H9 (cell line): ENCODE measurements around the gene TMEM108. TPM values are rescaled to one million over a fixed set of nuclear protein-coding genes. Genes with fewer than 3 reads are reported as not detected.

Experiments
- DNase-seq: peaks from one replicate; pipeline ENCODE4 v3.0.0-alpha.2; 2017
- H2AFZ ChIP-seq: one replicate; pipeline ENCODE4 v1.6.1; 2013; ENCODE audit warnings: mild to moderate bottlenecking, low read length, control low read depth, moderate library complexity
- H2AK5ac ChIP-seq: 2 replicates; pipeline ENCODE4 v1.6.1; 2013; ENCODE audit warnings: low read length, control low read depth, mixed read lengths; ENCODE audit not compliant: insufficient read length
- H2BK120ac ChIP-seq: one replicate; pipeline ENCODE4 v1.6.1; 2013; ENCODE audit warnings: low read depth, mild to moderate bottlenecking, low read length, control low read depth, inconsistent platforms; ENCODE audit not compliant: poor library complexity, severe bottlenecking
- H2BK12ac ChIP-seq: 2 replicates; pipeline ENCODE4 v1.6.1; 2013; ENCODE audit warnings: low read length, control low read depth, mixed read lengths, low read depth; ENCODE audit not compliant: insufficient read length
- H2BK15ac ChIP-seq: 2 replicates; pipeline ENCODE4 v1.6.1; 2013; ENCODE audit warnings: low read depth, low read length, control low read depth
- H2BK20ac ChIP-seq: one replicate; pipeline ENCODE4 v1.6.1; 2013; ENCODE audit warnings: low read depth, mild to moderate bottlenecking, low read length, control low read depth, inconsistent platforms; ENCODE audit not compliant: poor library complexity, severe bottlenecking
- H2BK5ac ChIP-seq: 2 replicates; pipeline ENCODE4 v1.6.1; 2013; ENCODE audit warnings: low read length, control low read depth, mixed read lengths; ENCODE audit not compliant: insufficient read length
- H3K14ac ChIP-seq: 2 replicates; pipeline ENCODE4 v1.6.1; 2013; ENCODE audit warnings: low read length, control low read depth; ENCODE audit not compliant: insufficient read depth
- H3K18ac ChIP-seq: 2 replicates; pipeline ENCODE4 v1.6.1; 2013; ENCODE audit warnings: low read depth, mild to moderate bottlenecking, mixed read lengths, low read length, control low read depth; ENCODE audit not compliant: insufficient read length
- H3K23ac ChIP-seq: 2 replicates; pipeline ENCODE4 v1.6.1; 2013; ENCODE audit warnings: low read length, control low read depth, mixed read lengths, low read depth; ENCODE audit not compliant: insufficient read length
- H3K23me2 ChIP-seq: 2 replicates; pipeline ENCODE4 v1.6.1; 2013; ENCODE audit warnings: low read depth, mild to moderate bottlenecking, mixed read lengths, low read length, control low read depth; ENCODE audit not compliant: insufficient read length, poor library complexity, severe bottlenecking
- H3K27ac ChIP-seq: 2 replicates; pipeline ENCODE4 v1.5.1; 2013; ENCODE audit warnings: low read length, control low read depth, mixed read lengths, low read depth; ENCODE audit not compliant: insufficient read length
- H3K27me3 ChIP-seq: 2 replicates; pipeline ENCODE4 v1.6.1; 2013; ENCODE audit warnings: low read length, control low read depth, inconsistent platforms; ENCODE audit not compliant: insufficient read depth
- H3K4ac ChIP-seq: 2 replicates; pipeline ENCODE4 v1.6.1; 2013; ENCODE audit warnings: low read depth, mild to moderate bottlenecking, control low read depth, inconsistent platforms, low read length, moderate library complexity
- H3K4me1 ChIP-seq: 2 replicates; pipeline ENCODE4 v1.6.1; 2013; ENCODE audit warnings: low read length, control low read depth, inconsistent platforms; ENCODE audit not compliant: insufficient read depth
- H3K4me2 ChIP-seq: 2 replicates; pipeline ENCODE4 v1.6.1; 2013; ENCODE audit warnings: low read length, control low read depth, mixed read lengths; ENCODE audit not compliant: insufficient read length, insufficient read depth
- H3K56ac ChIP-seq: 2 replicates; pipeline ENCODE4 v1.6.1; 2013; ENCODE audit warnings: low read depth, mild to moderate bottlenecking, mixed read lengths, low read length, control low read depth; ENCODE audit not compliant: insufficient read length
- H3K79me1 ChIP-seq: 2 replicates; pipeline ENCODE4 v1.6.1; 2013; ENCODE audit warnings: low read depth, mild to moderate bottlenecking, moderate library complexity, low read length, control low read depth, inconsistent platforms; ENCODE audit not compliant: insufficient read depth, poor library complexity, severe bottlenecking
- H3K79me2 ChIP-seq: 2 replicates; pipeline ENCODE4 v1.6.1; 2013; ENCODE audit warnings: low read length, control low read depth, inconsistent platforms; ENCODE audit not compliant: insufficient read depth
- H3K9ac ChIP-seq: 2 replicates; pipeline ENCODE4 v1.6.1; 2013; ENCODE audit warnings: low read length, control low read depth, mixed read lengths; ENCODE audit not compliant: insufficient read length; ENCODE audit errors: extremely low read depth
- H3K9me3 ChIP-seq: one replicate; pipeline ENCODE4 v1.6.1; 2013; ENCODE audit warnings: low read depth, low read length, inconsistent platforms; ENCODE audit not compliant: control insufficient read depth
- H3T11ph ChIP-seq: one replicate; pipeline ENCODE4 v1.6.1; 2013; ENCODE audit warnings: mild to moderate bottlenecking, low read length, control low read depth, inconsistent platforms
- H4K20me1 ChIP-seq: one replicate; pipeline ENCODE4 v1.6.1; 2013; ENCODE audit not compliant: control insufficient read depth, insufficient read length, insufficient read depth
- H4K5ac ChIP-seq: 2 replicates; pipeline ENCODE4 v1.6.1; 2013; ENCODE audit warnings: low read depth, mild to moderate bottlenecking, mixed read lengths, low read length, control low read depth; ENCODE audit not compliant: insufficient read length
- H4K8ac ChIP-seq: replicated peaks from 2 replicates; pipeline ENCODE4 v1.6.1; 2013; ENCODE audit warnings: low read length, control low read depth, mixed read lengths, low read depth; ENCODE audit not compliant: insufficient read length
- H4K91ac ChIP-seq: 2 replicates; pipeline ENCODE4 v1.6.1; 2013; ENCODE audit warnings: low read depth, mild to moderate bottlenecking, moderate library complexity, mixed read lengths, low read length, control low read depth; ENCODE audit not compliant: insufficient read length
- H3K27ac Mint-ChIP-seq, 3 experiments: 2 replicates in 2 of 3; 3 replicates in 1 of 3; pipeline ENCODE4 v1.8.0; 2020 to 2021; ENCODE audit warnings: mixed read lengths in 3 of 3, mild to moderate bottlenecking in 1 of 3, moderate library complexity in 1 of 3
- H3K27me3 Mint-ChIP-seq: 2 replicates; pipeline ENCODE4 v1.8.0; 2021; ENCODE audit warnings: low read depth, mild to moderate bottlenecking, moderate library complexity, mixed read lengths
- H3K36me3 Mint-ChIP-seq, 3 experiments: 2 replicates in 2 of 3; 3 replicates in 1 of 3; pipeline ENCODE4 v1.8.0; 2020 to 2021; ENCODE audit warnings: low read depth in 3 of 3, mixed read lengths in 3 of 3; ENCODE audit not compliant: insufficient read depth in 1 of 3
- H3K4me1 Mint-ChIP-seq, 2 experiments: 2 replicates each; pipeline ENCODE4 v1.8.0; 2020; ENCODE audit warnings: mixed read lengths in 2 of 2
- H3K4me3 Mint-ChIP-seq, 2 experiments: 2 replicates in 1 of 2; 3 replicates in 1 of 2; pipeline ENCODE4 v1.8.0; 2020 to 2021; ENCODE audit warnings: mild to moderate bottlenecking in 2 of 2, mixed read lengths in 2 of 2, moderate library complexity in 1 of 2
- H3K9me3 Mint-ChIP-seq, 2 experiments: 2 replicates in 1 of 2; 3 replicates in 1 of 2; pipeline ENCODE4 v1.8.0; 2020; ENCODE audit warnings: mild to moderate bottlenecking in 2 of 2, mixed read lengths in 2 of 2, moderate library complexity in 1 of 2
- WGBS: extraction: QIAGEN DNeasy Blood & Tissue Kit; methylation state at CpG from one replicate; pipeline ENCODE4 v1.1.7; 2013; ENCODE audit warnings: missing lambda C conversion rate, low lambda C conversion rate, mixed read lengths; ENCODE audit not compliant: insufficient read length; ENCODE audit errors: extremely low coverage; 5-methylcytosine and 5-hydroxymethylcytosine counted together
- total RNA-seq: library from RNA; stranded (reverse); gene quantifications from 2 replicates; pipeline ENCODE4 v1.2.1, GENCODE V29; 2021
- TF ChIP-seq, protein P1 (sequence below): fragments of 200-600 bp; sonication (generic); conservative IDR thresholded peaks from 3 replicates; pipeline ENCODE4 v1.8.0; 2021; ENCODE audit warnings: antibody characterized with exemption, mild to moderate bottlenecking

TMEM108 gene
- total RNA-seq, 1 experiment from 2014 or later = 5.0 TPM

GRCh38 chr3:133387341-133387740, 349.1 kb downstream of the TMEM108 start:
- Mint-ChIP-seq H3K36me3 (peaks cover 0 to under 1% (median 0%) of the 10 kb centered on the region in 3 experiments; a peak in 3 of 7 replicates), H3K27ac (peak overlapping the region in 1 of 3 experiments; percentile 49; a peak in 1 of 7 replicates), H3K27me3 (no peaks in the 10 kb centered on the region), H3K9me3 (no peaks in the 10 kb centered on the region), H3K4me3 (no peak overlapping the region), H3K4me1 (peaks cover 17% of the 10 kb centered on the region in 2 experiments)
- Histone ChIP-seq H3T11ph (no peak overlapping the region), H4K5ac (no peak overlapping the region), H4K20me1 (no peaks in the 10 kb centered on the region), H3K18ac (no peak overlapping the region), H3K4ac (no peak overlapping the region), H3K4me2 (no peak overlapping the region), H4K91ac (no peak overlapping the region), H4K8ac (no peak overlapping the region), H3K4me1 (no peaks in the 10 kb centered on the region), H3K56ac (no peak overlapping the region), H3K27me3 (no peaks in the 10 kb centered on the region), H2BK5ac (no peak overlapping the region), H2AFZ (no peak overlapping the region), H2BK20ac (no peak overlapping the region), H2BK12ac (no peak overlapping the region), H2BK120ac (no peak overlapping the region), H3K9me3 (no peaks in the 10 kb centered on the region), H3K23me2 (no peaks in the 10 kb centered on the region), H3K79me2 (no peaks in the 10 kb centered on the region), H2AK5ac (no peak overlapping the region), H3K79me1 (no peaks in the 10 kb centered on the region), H3K23ac (no peak overlapping the region), H3K14ac (no peak overlapping the region), H3K9ac (no peak overlapping the region), H2BK15ac (no peak overlapping the region), H3K27ac (no peak overlapping the region)
- DNase-seq = no peak
- no CpG with 5 or more reads among the region's 4 CpGs for WGBS
- TF ChIP-seq, protein P1, sequence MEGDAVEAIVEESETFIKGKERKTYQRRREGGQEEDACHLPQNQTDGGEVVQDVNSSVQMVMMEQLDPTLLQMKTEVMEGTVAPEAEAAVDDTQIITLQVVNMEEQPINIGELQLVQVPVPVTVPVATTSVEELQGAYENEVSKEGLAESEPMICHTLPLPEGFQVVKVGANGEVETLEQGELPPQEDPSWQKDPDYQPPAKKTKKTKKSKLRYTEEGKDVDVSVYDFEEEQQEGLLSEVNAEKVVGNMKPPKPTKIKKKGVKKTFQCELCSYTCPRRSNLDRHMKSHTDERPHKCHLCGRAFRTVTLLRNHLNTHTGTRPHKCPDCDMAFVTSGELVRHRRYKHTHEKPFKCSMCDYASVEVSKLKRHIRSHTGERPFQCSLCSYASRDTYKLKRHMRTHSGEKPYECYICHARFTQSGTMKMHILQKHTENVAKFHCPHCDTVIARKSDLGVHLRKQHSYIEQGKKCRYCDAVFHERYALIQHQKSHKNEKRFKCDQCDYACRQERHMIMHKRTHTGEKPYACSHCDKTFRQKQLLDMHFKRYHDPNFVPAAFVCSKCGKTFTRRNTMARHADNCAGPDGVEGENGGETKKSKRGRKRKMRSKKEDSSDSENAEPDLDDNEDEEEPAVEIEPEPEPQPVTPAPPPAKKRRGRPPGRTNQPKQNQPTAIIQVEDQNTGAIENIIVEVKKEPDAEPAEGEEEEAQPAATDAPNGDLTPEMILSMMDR = no peak
